ENCODE data around the gene EML4. TPM values are rescaled to one million over a fixed set of nuclear protein-coding genes. Genes with fewer than 3 reads are reported as not detected.
A peak's percentile ranks its signal among the peaks of the same experiment; 100 is the strongest.

The EML4 gene
- total RNA-seq, 1 experiment from 2014 or later = 31.2 TPM

GRCh38 chr2:42224422-42225067 is 55.4 kb downstream of the EML4 start:
- no peak for TF ChIP-seq CTCF (IDR thresholded peaks at IDR 0.05; ENCODE audit: unreplicated experiment)
- intact Hi-C loops (cut with micrococcal nuclease) = no loop called here
- no peaks in the 10 kb centered on the region for H3K27me3 Mint-ChIP-seq (ENCODE audit: insufficient read depth, unreplicated experiment)
- no peaks in the 10 kb centered on the region for H3K9me3 Mint-ChIP-seq (ENCODE audit: unreplicated experiment)
- no peak overlapping the region for H3K4me3 Mint-ChIP-seq (ENCODE audit: unreplicated experiment)
- CTCF ChIA-PET = no interaction called here
- DNase-seq (ENCODE audit: unreplicated experiment) = no peak
- H3K27ac Mint-ChIP-seq (ENCODE audit: low read depth, unreplicated experiment) = peak overlapping the region; percentile 16
- no peaks in the 10 kb centered on the region for H3K36me3 Mint-ChIP-seq (ENCODE audit: insufficient read depth, unreplicated experiment)
- no TSS peak for BruUV-seq (replicated peaks)
- POLR2A ChIA-PET = no interaction called here
- peaks cover 12% of the 10 kb centered on the region for H3K4me1 Mint-ChIP-seq (ENCODE audit: insufficient read depth, unreplicated experiment)

GRCh38 chr2:42225573-42225972 is 56.4 kb downstream of the EML4 start:
- no peak for DNase-seq (ENCODE audit: unreplicated experiment)
- no TSS peak for BruUV-seq (replicated peaks)
- no peaks in the 10 kb centered on the region for H3K27me3 Mint-ChIP-seq (ENCODE audit: insufficient read depth, unreplicated experiment)
- peaks cover 12% of the 10 kb centered on the region for H3K4me1 Mint-ChIP-seq (ENCODE audit: insufficient read depth, unreplicated experiment)
- POLR2A ChIA-PET = interaction anchor here (0.6 kb wide), 1 partner anchor 308 kb away, joined by 3 read pairs; no protein-coding TSS in a partner anchor
- H3K36me3 Mint-ChIP-seq (ENCODE audit: insufficient read depth, unreplicated experiment) = no peaks in the 10 kb centered on the region
- no peak overlapping the region for H3K4me3 Mint-ChIP-seq (ENCODE audit: unreplicated experiment)
- no peak overlapping the region for H3K27ac Mint-ChIP-seq (ENCODE audit: low read depth, unreplicated experiment)
- intact Hi-C loops (cut with micrococcal nuclease) = no loop called here
- CTCF ChIA-PET = no interaction called here
- no peak for TF ChIP-seq CTCF (IDR thresholded peaks at IDR 0.05; ENCODE audit: unreplicated experiment)
- H3K9me3 Mint-ChIP-seq (ENCODE audit: unreplicated experiment) = no peaks in the 10 kb centered on the region

GRCh38 chr2:42227491-42227890 is 58.3 kb downstream of the EML4 start:
- Mint-ChIP-seq H3K36me3 (ENCODE audit: insufficient read depth, unreplicated experiment) (peaks cover 5% of the 10 kb centered on the region), H3K27ac (ENCODE audit: low read depth, unreplicated experiment) (no peak overlapping the region), H3K9me3 (ENCODE audit: unreplicated experiment) (no peaks in the 10 kb centered on the region), H3K4me3 (ENCODE audit: unreplicated experiment) (no peak overlapping the region), H3K4me1 (ENCODE audit: insufficient read depth, unreplicated experiment) (peaks cover 12% of the 10 kb centered on the region), H3K27me3 (ENCODE audit: insufficient read depth, unreplicated experiment) (no peaks in the 10 kb centered on the region)
- POLR2A ChIA-PET = interaction anchor here (0.7 to 1.5 kb wide), 2 partner anchors 95 to 1284 kb away, joined by 3 to 4 read pairs; no protein-coding TSS in a partner anchor
- intact Hi-C loops (cut with micrococcal nuclease) = no loop called here
- no peak for TF ChIP-seq CTCF (IDR thresholded peaks at IDR 0.05; ENCODE audit: unreplicated experiment)
- no peak for DNase-seq (ENCODE audit: unreplicated experiment)
- CTCF ChIA-PET = interaction anchor here (0.9 to 1.1 kb wide), 2 partner anchors 11 to 357 kb away, joined by 3 to 5 read pairs; no protein-coding TSS in a partner anchor
- BruUV-seq (replicated peaks) = no TSS peak

GRCh38 chr2:42228101-42228500 is 58.9 kb downstream of the EML4 start:
- H3K4me1 Mint-ChIP-seq (ENCODE audit: insufficient read depth, unreplicated experiment) = peaks cover 12% of the 10 kb centered on the region

More at GRCh38 chr2:42228101-42228500, 58.9 kb downstream of the EML4 start:
- no peak overlapping the region for H3K4me3 Mint-ChIP-seq (ENCODE audit: unreplicated experiment)
- no peaks in the 10 kb centered on the region for H3K27me3 Mint-ChIP-seq (ENCODE audit: insufficient read depth, unreplicated experiment)
- intact Hi-C loops (cut with micrococcal nuclease) = no loop called here
- DNase-seq (ENCODE audit: unreplicated experiment) = no peak
- ChIA-PET CTCF (interaction anchor here (0.6 to 1.1 kb wide), 6 partner anchors 10 to 371 kb away, joined by 3 to 5 read pairs (median 4); no protein-coding TSS in a partner anchor), POLR2A (interaction anchor here (0.7 to 1.5 kb wide), 3 partner anchors 95 to 132 kb away, joined by 3 to 4 read pairs (median 3); no protein-coding TSS in a partner anchor)
- no peak overlapping the region for H3K27ac Mint-ChIP-seq (ENCODE audit: low read depth, unreplicated experiment)
- no peak for TF ChIP-seq CTCF (IDR thresholded peaks at IDR 0.05; ENCODE audit: unreplicated experiment)
- no TSS peak for BruUV-seq (replicated peaks)
- H3K9me3 Mint-ChIP-seq (ENCODE audit: unreplicated experiment) = no peaks in the 10 kb centered on the region
- H3K36me3 Mint-ChIP-seq (ENCODE audit: insufficient read depth, unreplicated experiment) = peaks cover 5% of the 10 kb centered on the region

Data from MCF 10A (cell line).